ENCODE results near the gene SYNDIG1L.

SYNDIG1L gene

DNA sequence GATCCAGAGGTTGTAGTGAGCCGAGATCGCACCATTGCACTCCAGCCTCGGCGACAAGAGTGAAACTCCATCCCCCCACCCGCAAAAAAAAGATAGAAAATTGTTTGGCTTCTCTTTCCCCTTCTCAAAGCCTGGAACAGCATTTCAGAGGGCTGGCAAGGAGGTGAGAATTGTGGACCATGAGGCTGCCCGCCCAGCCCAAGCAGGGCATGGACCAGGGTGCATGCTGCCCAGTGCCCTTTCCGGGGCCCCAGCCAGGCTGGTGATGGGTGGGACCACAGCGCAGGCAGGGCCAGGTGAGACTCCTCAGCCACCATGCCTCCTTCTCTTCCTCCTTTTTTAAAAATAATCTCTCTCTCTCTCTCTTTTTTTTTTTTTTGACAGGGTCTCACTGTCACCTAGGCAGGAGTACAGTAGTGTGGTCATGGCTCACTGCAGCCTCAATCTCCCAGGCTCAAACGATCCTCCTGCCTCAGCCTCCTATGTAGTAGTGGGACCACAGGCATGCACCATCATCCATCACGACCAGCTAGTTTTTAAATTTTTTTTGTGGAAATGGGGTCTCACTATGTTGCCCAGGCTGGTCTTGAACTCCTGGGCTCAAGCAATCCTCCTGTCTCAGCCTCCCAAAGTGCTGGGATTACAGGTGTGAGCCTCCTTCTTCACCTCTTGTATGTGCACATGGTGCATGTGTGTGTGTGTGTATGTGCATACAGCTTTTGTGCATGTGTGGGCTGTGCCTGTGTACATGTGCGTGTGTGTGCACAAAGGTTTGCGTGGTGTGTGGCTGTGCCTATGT is 22.2 kb downstream of the SYNDIG1L start:
- Histone ChIP-seq H3K9me3 (replicated peaks; ENCODE audit: insufficient read depth, low read length) (no peaks in the 10 kb centered on the region), H3F3A (ENCODE audit: insufficient read depth, low read length) (peaks cover 7% of the 10 kb centered on the region), H3K36me3 (replicated peaks; ENCODE audit: insufficient read depth, low read length) (no peaks in the 10 kb centered on the region), H3K9ac (ENCODE audit: low read length) (no peak overlapping the region), H3K4me2 (ENCODE audit: low read depth, low read length) (no peak overlapping the region), H3K79me2 (ENCODE audit: low read length) (no peaks in the 10 kb centered on the region), H3K27me3 (replicated peaks; ENCODE audit: insufficient read depth, low read length) (no peaks in the 10 kb centered on the region), H3K9me2 (replicated peaks; ENCODE audit: insufficient read depth, low read length) (no peaks in the 10 kb centered on the region), H3K27ac (ENCODE audit: low read length) (no peak overlapping the region), H3K4me3 (ENCODE audit: low read length) (no peak overlapping the region), H2AFZ (ENCODE audit: low read length) (no peak overlapping the region), H4K20me1 (ENCODE audit: insufficient read depth, low read length) (no peaks in the 10 kb centered on the region), H3K4me1 (ENCODE audit: low read length) (peaks cover 5% of the 10 kb centered on the region)
- DNase-seq, result no peak
- TF ChIP-seq EZH2 (optimal IDR thresholded peaks at IDR 0.05; ENCODE audit: low read depth, low read length) (no peak), EZH2phosphoT487 (IDR thresholded peaks at IDR 0.05; ENCODE audit: low read length) (no peak)
- TF ChIP-seq, protein P1, sequence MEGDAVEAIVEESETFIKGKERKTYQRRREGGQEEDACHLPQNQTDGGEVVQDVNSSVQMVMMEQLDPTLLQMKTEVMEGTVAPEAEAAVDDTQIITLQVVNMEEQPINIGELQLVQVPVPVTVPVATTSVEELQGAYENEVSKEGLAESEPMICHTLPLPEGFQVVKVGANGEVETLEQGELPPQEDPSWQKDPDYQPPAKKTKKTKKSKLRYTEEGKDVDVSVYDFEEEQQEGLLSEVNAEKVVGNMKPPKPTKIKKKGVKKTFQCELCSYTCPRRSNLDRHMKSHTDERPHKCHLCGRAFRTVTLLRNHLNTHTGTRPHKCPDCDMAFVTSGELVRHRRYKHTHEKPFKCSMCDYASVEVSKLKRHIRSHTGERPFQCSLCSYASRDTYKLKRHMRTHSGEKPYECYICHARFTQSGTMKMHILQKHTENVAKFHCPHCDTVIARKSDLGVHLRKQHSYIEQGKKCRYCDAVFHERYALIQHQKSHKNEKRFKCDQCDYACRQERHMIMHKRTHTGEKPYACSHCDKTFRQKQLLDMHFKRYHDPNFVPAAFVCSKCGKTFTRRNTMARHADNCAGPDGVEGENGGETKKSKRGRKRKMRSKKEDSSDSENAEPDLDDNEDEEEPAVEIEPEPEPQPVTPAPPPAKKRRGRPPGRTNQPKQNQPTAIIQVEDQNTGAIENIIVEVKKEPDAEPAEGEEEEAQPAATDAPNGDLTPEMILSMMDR (IDR thresholded peaks at IDR 0.05; ENCODE audit: low read length), result no peak

- peak overlapping the region; percentile 34; the same call in 1 of the 2 replicates for H3K4me3 ChIP-seq (ENCODE audit: low read length)
- no peaks in the 10 kb centered on the region for H3K79me2 ChIP-seq (ENCODE audit: low read length)
- H3K27ac ChIP-seq (ENCODE audit: low read length), result peak overlapping the region; percentile 66; the same call in 1 of the 2 replicates
- no peaks in the 10 kb centered on the region for H3K9me2 ChIP-seq (replicated peaks; ENCODE audit: insufficient read depth, low read length)
- peaks cover 7% of the 10 kb centered on the region for H3F3A ChIP-seq (ENCODE audit: insufficient read depth, low read length)
- peak overlapping the region; percentile 98 for H3K4me2 ChIP-seq (ENCODE audit: low read depth, low read length)
- no peaks in the 10 kb centered on the region for H3K9me3 ChIP-seq (replicated peaks; ENCODE audit: insufficient read depth, low read length)
- TF ChIP-seq EZH2 (optimal IDR thresholded peaks at IDR 0.05; ENCODE audit: low read depth, low read length), result no peak
- TF ChIP-seq, protein P1 (IDR thresholded peaks at IDR 0.05; ENCODE audit: low read length), result no peak
- TF ChIP-seq EZH2phosphoT487 (IDR thresholded peaks at IDR 0.05; ENCODE audit: low read length), result no peak
- peaks cover 5% of the 10 kb centered on the region for H3K4me1 ChIP-seq (ENCODE audit: low read length)
- H3K36me3 ChIP-seq (replicated peaks; ENCODE audit: insufficient read depth, low read length), result no peaks in the 10 kb centered on the region
- no peaks in the 10 kb centered on the region for H4K20me1 ChIP-seq (ENCODE audit: insufficient read depth, low read length)
- H2AFZ ChIP-seq (ENCODE audit: low read length), result peak overlapping the region; percentile 72
- H3K27me3 ChIP-seq (replicated peaks; ENCODE audit: insufficient read depth, low read length), result no peaks in the 10 kb centered on the region
- DNase-seq, result no peak
- H3K9ac ChIP-seq (ENCODE audit: low read length), result no peak overlapping the region; the same call in 1 of the 2 replicates
These were observed 23.4 kb downstream of the SYNDIG1L start for GRCh38 chr14:74402401-74403251.

- H3K9me2 ChIP-seq (replicated peaks; ENCODE audit: insufficient read depth, low read length), result no peaks in the 10 kb centered on the region
- peak overlapping the region; percentile 98 for H3K4me2 ChIP-seq (ENCODE audit: low read depth, low read length)
- peak overlapping the region; percentile 80 for H2AFZ ChIP-seq (ENCODE audit: low read length)
- H3K79me2 ChIP-seq (ENCODE audit: low read length), result no peaks in the 10 kb centered on the region
- peak; percentile 76 for DNase-seq
- H3K36me3 ChIP-seq (replicated peaks; ENCODE audit: insufficient read depth, low read length), result no peaks in the 10 kb centered on the region
- no peak for TF ChIP-seq EZH2 (optimal IDR thresholded peaks at IDR 0.05; ENCODE audit: low read depth, low read length)
- TF ChIP-seq, protein P1 (IDR thresholded peaks at IDR 0.05; ENCODE audit: low read length), result no peak
- TF ChIP-seq EZH2phosphoT487 (IDR thresholded peaks at IDR 0.05; ENCODE audit: low read length), result no peak
- no peaks in the 10 kb centered on the region for H3K9me3 ChIP-seq (replicated peaks; ENCODE audit: insufficient read depth, low read length)
- peaks cover 5% of the 10 kb centered on the region for H3K4me1 ChIP-seq (ENCODE audit: low read length)
- peak overlapping the region; percentile 42; the same call in 1 of the 2 replicates for H3K9ac ChIP-seq (ENCODE audit: low read length)
- H3K27ac ChIP-seq (ENCODE audit: low read length), result peak overlapping the region; percentile 66
- H3K4me3 ChIP-seq (ENCODE audit: low read length), result peak overlapping the region; percentile 34
- H3F3A ChIP-seq (ENCODE audit: insufficient read depth, low read length), result peaks cover 7% of the 10 kb centered on the region
- H4K20me1 ChIP-seq (ENCODE audit: insufficient read depth, low read length), result no peaks in the 10 kb centered on the region
- no peaks in the 10 kb centered on the region for H3K27me3 ChIP-seq (replicated peaks; ENCODE audit: insufficient read depth, low read length)
These were observed 24.3 kb downstream of the SYNDIG1L start for GRCh38 chr14:74401504-74402241.
